NCI-H345 treated with DMSO at 0.1 percent for 48 hours (cell line): Measurements from ENCODE around the gene FBXO36.

Source experiments
- DNase-seq: peaks from one replicate; lab custom pipeline; 2025; ENCODE audit not compliant: unreplicated experiment; lab: John Stamatoyannopoulos, UW

FBXO36 gene

GRCh38 chr2:230043461-230043860 lies 121.2 kb downstream of the FBXO36 start:
- DNase-seq, result no peak

DNA sequence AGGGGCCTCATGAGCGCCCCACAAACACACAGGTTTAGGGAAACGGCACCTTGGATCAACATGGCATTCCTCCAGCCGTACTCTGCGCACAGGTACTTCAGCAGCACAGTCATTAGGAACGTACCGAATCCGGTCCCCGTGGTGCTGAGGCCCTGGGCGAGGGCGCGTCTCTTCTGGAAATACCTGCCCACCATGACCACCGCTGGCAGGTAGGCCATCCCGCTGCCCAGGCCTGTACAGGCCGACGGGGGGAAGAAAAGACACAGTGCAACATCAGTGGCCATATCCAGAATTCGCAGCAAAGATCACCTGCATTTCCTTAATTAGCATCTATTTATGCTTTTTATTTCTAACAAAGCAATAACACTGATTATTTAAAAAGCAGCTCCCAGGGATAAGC lies 124.2 kb downstream of the FBXO36 start:
- DNase-seq, result no peak

DNA sequence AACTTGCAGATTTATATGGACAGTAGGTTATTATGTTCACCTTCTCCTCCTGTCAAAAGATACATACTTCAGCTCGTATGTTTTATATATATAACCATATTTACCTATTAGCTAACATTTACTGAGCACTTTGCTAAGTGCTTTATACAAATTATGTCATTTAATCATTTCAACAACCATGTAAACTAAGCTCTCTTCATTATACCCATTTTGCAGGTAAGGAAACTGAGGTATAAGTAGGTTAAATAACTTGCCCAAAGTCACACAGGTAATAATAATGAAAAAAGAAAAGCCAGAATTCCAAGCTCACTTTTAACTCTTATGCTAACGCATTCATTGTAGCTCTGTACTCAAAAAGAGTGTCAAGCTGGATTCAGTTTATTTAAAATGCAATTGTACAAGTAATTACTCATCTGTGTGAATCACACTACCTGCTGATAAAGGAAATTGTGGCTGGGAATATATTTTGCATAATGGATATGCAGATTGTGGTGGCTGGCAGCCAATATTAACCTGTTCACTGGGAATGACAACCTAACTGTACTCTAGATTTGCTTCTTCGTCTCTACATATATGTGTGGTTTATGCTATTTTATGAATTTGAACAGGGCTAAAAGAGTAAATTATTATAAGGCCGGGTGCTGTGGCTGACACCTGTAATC lies 125.8 kb downstream of the FBXO36 start:
- DNase-seq, result no peak

DNA sequence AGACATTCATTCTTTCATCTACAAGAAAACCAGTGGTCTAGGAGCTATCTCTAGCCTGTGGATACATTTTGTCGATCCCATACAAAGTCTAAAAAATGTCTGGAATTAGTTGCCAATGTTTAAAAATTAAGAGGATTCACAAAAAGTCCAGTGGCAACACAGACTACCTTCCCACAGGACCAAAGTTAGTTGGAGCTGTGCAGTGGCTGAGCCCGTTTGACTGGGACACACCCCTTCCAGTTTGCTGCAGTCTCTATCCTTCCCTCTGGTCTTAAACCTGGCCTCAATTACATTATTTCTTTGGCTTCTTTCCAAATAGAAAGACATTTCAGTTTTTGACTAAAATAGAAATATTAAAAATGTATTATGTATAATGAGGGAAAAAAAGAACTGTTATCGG lies 127.8 kb downstream of the FBXO36 start:
- no peak for DNase-seq

DNA sequence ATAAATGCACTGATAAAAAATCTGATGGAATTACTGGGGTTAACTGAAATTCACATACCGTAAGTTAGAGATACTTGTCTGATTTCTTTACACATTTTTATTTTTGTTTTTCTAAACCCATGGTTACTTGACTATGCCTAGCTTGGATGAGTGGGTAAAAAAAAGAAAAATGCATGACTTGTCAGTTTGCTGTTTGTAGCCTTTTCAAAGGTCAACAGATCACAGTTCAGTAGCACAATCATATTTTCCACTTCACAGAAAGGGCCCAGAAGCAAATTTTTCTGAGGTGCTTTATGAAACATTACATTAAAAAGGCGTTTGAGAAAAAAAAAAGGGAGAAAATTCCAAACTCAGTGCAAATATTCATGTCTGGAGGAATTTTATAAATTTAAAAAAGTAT lies 130.0 kb downstream of the FBXO36 start:
- DNase-seq, result no peak

DNA sequence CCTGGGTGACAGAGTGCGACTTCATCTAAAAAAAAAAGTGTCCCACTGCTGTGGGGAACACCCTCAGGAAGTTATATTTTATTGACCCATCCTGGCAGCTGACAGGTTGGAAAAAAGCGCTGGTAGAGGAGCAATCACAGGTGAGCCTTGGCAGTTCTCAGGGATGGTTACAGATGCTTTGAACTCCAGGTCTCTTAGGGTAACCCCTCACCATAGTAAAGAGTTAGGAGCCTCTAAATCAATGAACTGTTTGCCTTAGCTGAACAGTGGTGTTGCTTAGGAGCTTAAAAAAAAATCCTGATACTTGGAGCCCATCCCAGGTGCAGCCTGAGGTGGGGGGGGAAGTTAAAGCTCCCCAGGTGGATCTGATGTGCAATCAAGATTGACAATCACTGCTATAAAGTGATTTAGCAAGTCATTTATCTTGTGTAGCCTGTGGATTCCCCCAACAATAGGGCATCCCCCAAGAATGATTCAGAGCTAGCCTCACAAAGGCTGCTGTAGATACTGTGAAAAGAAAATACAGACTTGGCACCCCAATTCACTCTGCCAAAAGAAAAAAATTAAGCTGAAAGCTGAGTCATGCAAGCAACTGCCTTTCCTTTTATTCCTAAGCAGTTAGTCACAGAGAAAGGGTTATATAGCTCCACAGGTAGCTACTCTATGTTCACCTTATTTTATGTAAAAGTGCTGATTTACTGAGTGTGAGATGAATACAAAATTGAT lies 131.6 kb downstream of the FBXO36 start:
- DNase-seq, result no peak

DNA sequence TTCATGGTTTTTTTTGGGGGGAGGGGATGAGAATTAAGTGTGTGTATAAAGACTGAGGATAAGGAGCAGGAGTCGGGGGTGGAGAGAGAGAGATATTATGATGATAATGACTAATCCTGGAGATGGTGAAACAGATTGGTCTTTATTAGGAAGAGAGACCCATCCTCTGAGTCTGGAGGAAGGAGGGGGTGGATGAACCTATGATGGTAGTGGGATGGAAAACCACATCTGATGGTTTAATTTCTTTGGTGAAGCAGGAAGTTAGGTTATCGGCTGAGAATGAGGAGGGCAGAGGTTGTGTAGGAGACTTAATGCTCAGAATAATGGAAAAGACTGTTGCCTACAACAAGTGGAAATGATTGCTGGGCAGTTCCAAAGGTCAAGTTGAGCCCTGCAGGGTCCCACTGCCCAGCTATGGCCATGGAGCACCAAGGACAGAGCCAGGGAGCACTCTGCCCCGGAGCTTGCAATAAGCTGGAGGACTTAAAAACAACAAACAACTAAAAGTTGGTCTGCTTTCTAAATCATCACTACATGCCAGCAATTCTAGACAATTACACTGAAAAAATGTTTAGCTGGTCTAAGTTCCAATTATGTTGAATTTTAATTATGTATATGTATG lies 138.5 kb downstream of the FBXO36 start:
- DNase-seq, result no peak
